ENCODE measurements around the gene ZC3H10.
A peak's percentile ranks its signal among the peaks of the same experiment; 100 is the strongest.

- no peak for TF ChIP-seq CTCF (IDR thresholded peaks at IDR 0.05; ENCODE audit: low read depth, low read length)
- TF ChIP-seq MAX (IDR thresholded peaks at IDR 0.05; ENCODE audit: low read depth, low read length) = peak; percentile 91
These were observed 10.0 kb downstream of the ZC3H10 start, which contains the start of gene ESYT1 for GRCh38 chr12:56127888-56128669.

All from NB4 (cell line).